ENCODE measurements around the gene NMT1. TPM values are rescaled to one million over a fixed set of nuclear protein-coding genes. Genes with fewer than 3 reads are reported as not detected.

Gene NMT1
- total RNA-seq, 1 donor from 2014 or later = 85.8 TPM

- Mint-ChIP-seq H3K27ac (ENCODE audit: unreplicated experiment) (peak overlapping the region; percentile 36), H3K36me3 (ENCODE audit: low read depth, unreplicated experiment) (peaks cover 3% of the 10 kb centered on the region), H3K9me3 (ENCODE audit: unreplicated experiment) (no peaks in the 10 kb centered on the region), H3K4me3 (ENCODE audit: unreplicated experiment) (peak overlapping the region; percentile 18), H3K4me1 (ENCODE audit: unreplicated experiment) (no peaks in the 10 kb centered on the region), H3K27me3 (ENCODE audit: unreplicated experiment) (peaks cover 11% of the 10 kb centered on the region)
- no peak for DNase-seq (ENCODE audit: low spot score)
- TF ChIP-seq CTCF (IDR thresholded peaks at IDR 0.05; ENCODE audit: unreplicated experiment) = no peak
These were observed 76.6 kb downstream of the NMT1 start for GRCh38 chr17:45137561-45138305.

- no peaks in the 10 kb centered on the region for H3K9me3 Mint-ChIP-seq (ENCODE audit: unreplicated experiment)
- DNase-seq (ENCODE audit: low spot score) = no peak
- H3K27me3 Mint-ChIP-seq (ENCODE audit: unreplicated experiment) = peaks cover 9% of the 10 kb centered on the region
- no peak overlapping the region for H3K27ac Mint-ChIP-seq (ENCODE audit: unreplicated experiment)
- TF ChIP-seq CTCF (IDR thresholded peaks at IDR 0.05; ENCODE audit: unreplicated experiment) = no peak
- H3K4me1 Mint-ChIP-seq (ENCODE audit: unreplicated experiment) = no peaks in the 10 kb centered on the region
- peaks cover 3% of the 10 kb centered on the region for H3K36me3 Mint-ChIP-seq (ENCODE audit: low read depth, unreplicated experiment)
- no peak overlapping the region for H3K4me3 Mint-ChIP-seq (ENCODE audit: unreplicated experiment)
These were observed 77.9 kb downstream of the NMT1 start for GRCh38 chr17:45138911-45139532.

GRCh38 chr17:45139533-45139920, 78.4 kb downstream of the NMT1 start:
- no peak overlapping the region for H3K4me3 Mint-ChIP-seq (ENCODE audit: unreplicated experiment)
- H3K4me1 Mint-ChIP-seq (ENCODE audit: unreplicated experiment) = no peaks in the 10 kb centered on the region
- peaks cover 9% of the 10 kb centered on the region for H3K27me3 Mint-ChIP-seq (ENCODE audit: unreplicated experiment)
- no peak for DNase-seq (ENCODE audit: low spot score)
- no peak for TF ChIP-seq CTCF (IDR thresholded peaks at IDR 0.05; ENCODE audit: unreplicated experiment)
- H3K27ac Mint-ChIP-seq (ENCODE audit: unreplicated experiment) = no peak overlapping the region
- peaks cover 3% of the 10 kb centered on the region for H3K36me3 Mint-ChIP-seq (ENCODE audit: low read depth, unreplicated experiment)
- H3K9me3 Mint-ChIP-seq (ENCODE audit: unreplicated experiment) = no peaks in the 10 kb centered on the region

GRCh38 chr17:45143094-45143670, 82.1 kb downstream of the NMT1 start:
- H3K4me1 Mint-ChIP-seq (ENCODE audit: unreplicated experiment) = peaks cover 12% of the 10 kb centered on the region
- H3K4me3 Mint-ChIP-seq (ENCODE audit: unreplicated experiment) = peak overlapping the region; percentile 31
- DNase-seq (ENCODE audit: low spot score) = no peak
- no peaks in the 10 kb centered on the region for H3K9me3 Mint-ChIP-seq (ENCODE audit: unreplicated experiment)
- peaks cover 5% of the 10 kb centered on the region for H3K36me3 Mint-ChIP-seq (ENCODE audit: low read depth, unreplicated experiment)
- H3K27ac Mint-ChIP-seq (ENCODE audit: unreplicated experiment) = no peak overlapping the region
- H3K27me3 Mint-ChIP-seq (ENCODE audit: unreplicated experiment) = peaks cover 15% of the 10 kb centered on the region
- TF ChIP-seq CTCF (IDR thresholded peaks at IDR 0.05; ENCODE audit: unreplicated experiment) = no peak

- H3K27me3 Mint-ChIP-seq (ENCODE audit: unreplicated experiment) = peaks cover 20% of the 10 kb centered on the region
- no peaks in the 10 kb centered on the region for H3K9me3 Mint-ChIP-seq (ENCODE audit: unreplicated experiment)
- H3K4me1 Mint-ChIP-seq (ENCODE audit: unreplicated experiment) = peaks cover 12% of the 10 kb centered on the region
- no peak for TF ChIP-seq CTCF (IDR thresholded peaks at IDR 0.05; ENCODE audit: unreplicated experiment)
- DNase-seq (ENCODE audit: low spot score) = peak; percentile 47
- H3K36me3 Mint-ChIP-seq (ENCODE audit: low read depth, unreplicated experiment) = peaks cover 3% of the 10 kb centered on the region
- no peak overlapping the region for H3K27ac Mint-ChIP-seq (ENCODE audit: unreplicated experiment)
- peak overlapping the region; percentile 67 for H3K4me3 Mint-ChIP-seq (ENCODE audit: unreplicated experiment)
These were observed 82.7 kb downstream of the NMT1 start for GRCh38 chr17:45143767-45144198.

All from endothelial cell (in vitro differentiated cells).